HG02970 (cell line): ENCODE measurements around the gene OR2D3.
"Not testable (repeated sequence)": the region's sequence is repeated elsewhere in the genome, so short reads cannot be mapped to it uniquely, and the experiment has no call there.

Experiments
- ATAC-seq: cut with Tn5 transposase; IDR thresholded peaks from one replicate; pipeline ENCODE4 v1.9.1; 2021; ENCODE audit warnings: mild to moderate bottlenecking, moderate library complexity, moderate number of reproducible peaks; ENCODE audit not compliant: unreplicated experiment, low FRiP score

OR2D3 gene, protein sequence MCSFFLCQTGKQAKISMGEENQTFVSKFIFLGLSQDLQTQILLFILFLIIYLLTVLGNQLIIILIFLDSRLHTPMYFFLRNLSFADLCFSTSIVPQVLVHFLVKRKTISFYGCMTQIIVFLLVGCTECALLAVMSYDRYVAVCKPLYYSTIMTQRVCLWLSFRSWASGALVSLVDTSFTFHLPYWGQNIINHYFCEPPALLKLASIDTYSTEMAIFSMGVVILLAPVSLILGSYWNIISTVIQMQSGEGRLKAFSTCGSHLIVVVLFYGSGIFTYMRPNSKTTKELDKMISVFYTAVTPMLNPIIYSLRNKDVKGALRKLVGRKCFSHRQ

DNA sequence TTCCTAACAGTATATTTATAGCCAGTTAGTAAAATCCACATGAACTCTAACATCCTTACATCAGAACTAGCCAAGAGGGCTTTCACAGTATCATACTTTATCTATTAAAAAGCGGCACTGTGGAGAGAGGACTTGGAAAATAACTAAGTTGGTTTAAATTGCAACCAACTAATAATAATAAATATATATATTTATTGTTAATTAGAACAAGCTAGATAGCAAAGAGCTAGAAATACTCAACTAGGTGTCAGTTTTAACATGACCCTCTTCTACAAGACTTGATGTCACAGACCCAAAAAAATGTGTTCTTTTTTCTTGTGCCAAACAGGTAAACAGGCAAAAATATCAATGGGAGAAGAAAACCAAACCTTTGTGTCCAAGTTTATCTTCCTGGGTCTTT, at the start of gene OR2D3:
OR2D3 (plus strand) TSS at position 301 of the 400 bp plus-strand sequence; CDS start at position 301, 0 bp downstream.
- ATAC-seq, result no peak

DNA sequence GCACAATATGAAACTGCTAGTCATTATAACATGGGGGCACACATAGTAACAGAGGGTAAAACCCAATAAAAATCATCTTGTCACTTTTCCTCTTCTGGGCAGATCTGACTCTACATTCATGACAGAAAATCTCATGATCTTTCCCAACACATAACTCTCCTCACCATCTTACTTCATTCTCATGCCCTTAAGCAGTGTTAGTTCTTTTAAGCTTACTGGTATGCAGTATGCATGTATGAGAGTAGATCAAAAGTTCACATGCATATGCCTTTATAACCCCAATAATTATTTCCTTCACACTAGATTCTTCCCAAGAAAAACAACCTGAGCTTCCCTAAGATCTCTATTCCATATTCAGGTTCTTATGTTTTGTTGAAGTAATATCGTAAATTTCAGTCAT, 49.5 kb upstream of the OR2D3 start:
- ATAC-seq, result no peak

DNA sequence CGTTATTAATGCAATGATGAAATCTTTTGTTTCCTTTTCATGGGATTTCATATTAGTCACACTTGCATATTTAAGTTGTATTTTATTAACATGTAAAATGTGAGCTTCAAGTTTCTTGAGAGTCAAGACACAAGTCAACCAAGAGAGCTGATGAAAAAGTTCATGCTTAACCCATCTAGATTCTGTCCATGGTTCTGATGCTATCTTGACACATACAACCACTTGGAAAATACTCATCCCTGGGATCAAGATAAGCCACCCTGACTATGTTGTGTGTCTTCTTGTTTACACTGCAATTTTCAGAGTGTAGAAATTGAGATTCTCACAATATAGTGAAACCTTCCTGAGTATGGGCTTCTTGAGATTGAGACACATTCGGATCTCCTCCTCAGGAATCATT, 45.0 kb upstream of the OR2D3 start:
- ATAC-seq, result no peak

DNA sequence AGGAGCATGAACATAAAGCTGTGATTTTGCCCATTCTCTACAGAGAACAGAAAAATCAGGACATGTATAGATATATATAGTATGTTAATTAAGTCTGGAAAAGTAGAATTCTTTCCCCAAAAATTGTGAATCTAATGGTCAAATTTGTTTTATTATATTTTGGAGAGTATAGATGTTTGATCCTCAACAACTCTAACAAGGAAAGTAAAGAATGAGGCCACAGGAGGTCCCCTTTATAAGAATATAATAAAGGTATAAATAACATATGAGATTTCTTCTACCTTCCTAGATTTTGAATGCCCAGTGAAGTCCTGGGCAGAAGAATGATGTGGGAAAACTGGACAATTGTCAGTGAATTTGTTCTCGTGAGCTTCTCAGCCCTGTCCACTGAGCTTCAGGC, 44.5 kb upstream of the OR2D3 start, which contains the start of gene OR10A4:
OR10A4 (plus strand) TSS at position 301 of the 400 bp plus-strand sequence; CDS start at position 324, 23 bp downstream.
- no peak for ATAC-seq

DNA sequence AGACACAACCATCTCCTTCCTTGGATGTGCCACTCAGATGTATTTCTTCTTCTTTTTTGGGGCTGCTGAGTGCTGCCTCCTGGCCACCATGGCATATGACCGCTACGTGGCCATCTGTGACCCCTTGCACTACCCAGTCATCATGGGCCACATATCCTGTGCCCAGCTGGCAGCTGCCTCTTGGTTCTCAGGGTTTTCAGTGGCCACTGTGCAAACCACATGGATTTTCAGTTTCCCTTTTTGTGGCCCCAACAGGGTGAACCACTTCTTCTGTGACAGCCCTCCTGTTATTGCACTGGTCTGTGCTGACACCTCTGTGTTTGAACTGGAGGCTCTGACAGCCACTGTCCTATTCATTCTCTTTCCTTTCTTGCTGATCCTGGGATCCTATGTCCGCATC, 43.9 kb upstream of the OR2D3 start:
- ATAC-seq, result no peak

DNA sequence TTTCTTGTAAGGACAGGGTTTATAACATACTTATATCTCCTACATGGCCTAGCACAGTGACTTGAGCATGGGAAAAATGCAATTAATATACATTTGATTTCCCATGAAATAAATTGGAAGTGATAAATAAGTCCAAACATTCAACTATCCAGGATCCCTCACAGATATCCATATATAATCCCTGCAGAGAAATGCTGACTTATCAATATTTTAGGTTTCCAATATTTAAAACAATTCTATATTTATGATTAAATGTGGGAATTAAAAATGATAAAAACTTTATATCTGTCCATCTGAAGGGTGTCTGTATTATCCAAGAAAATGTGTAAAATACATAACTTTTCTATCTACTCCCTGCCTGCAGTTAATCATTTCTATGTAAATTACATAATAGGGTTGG, 38.1 kb upstream of the OR2D3 start:
- no peak for ATAC-seq

DNA sequence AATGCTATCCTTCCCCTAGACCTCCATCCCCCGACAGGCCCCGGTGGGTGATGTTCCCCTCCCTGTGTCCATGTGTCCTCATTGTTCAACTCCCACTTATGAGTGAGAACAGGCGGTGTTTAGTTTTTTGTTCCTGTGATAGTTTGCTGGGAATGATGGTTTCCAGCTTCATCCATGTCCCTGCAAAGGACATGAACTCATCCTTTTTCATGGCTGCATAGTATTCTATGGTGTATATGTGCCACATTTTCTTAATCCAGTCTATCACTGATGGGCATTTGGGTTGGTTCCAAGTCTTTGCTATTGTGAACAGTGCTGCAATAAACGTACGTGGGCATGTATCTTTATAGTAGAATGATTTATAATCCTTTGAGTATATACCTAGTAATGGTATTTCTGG, 33.1 kb upstream of the OR2D3 start:
- ATAC-seq, result not testable (repeated sequence)

DNA sequence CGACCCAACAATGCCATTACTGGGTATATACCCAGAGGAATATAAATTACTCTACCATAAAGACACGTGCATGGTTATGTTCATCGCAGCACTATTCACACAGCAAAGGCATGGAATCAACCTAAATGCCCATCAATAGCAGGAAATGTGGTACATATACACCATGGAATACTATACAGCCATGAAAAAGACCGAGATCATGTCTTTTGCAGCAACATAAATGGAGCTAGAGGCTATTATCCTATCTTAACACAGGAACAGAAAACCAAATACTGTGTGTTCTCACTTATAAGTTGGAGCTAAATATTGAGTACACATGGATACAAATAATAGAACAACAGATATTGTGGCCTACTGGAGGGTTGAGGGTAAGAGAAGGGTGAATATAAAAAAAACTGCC, 32.0 kb upstream of the OR2D3 start:
- ATAC-seq, result no peak

DNA sequence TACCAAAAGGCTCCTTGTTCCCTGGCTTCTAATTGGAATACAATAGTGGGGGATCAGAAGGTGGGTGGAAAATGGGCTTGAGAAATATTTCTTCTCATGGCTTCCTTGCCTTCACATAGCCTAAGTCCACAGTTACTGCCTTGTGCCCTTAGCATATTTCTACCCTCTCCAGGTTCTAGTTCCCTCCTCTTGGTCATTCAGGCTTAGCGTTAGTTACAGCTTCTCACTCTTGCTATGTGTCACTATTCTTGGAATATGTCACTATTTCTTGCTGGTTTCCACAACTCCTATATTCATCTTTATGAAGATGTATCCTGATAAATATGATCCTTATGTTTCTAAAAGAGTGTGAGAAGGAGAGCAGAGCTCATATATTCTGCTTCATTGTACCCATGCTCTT, 31.0 kb upstream of the OR2D3 start:
- ATAC-seq, result no peak

DNA sequence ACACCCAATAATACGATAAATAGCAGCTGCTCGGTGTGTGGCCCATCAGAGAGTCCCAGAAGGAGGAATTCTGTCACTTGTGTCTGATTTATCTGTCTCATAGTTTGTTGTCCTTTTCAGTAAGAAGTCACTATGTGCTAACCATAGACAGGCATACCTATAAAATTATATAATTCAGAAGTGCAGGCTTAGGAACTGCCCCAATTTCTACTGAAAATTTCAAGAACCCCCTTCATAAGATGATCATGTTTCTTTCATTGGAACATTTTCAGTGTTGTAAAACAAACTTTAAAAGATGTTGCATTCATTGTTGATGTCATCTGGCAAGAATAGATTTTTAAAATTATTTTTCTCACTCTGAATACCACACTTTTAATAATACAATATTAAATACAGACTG, 28.4 kb upstream of the OR2D3 start, which contains the start of gene OR2D2:
OR2D2 (minus strand) TSS at position 101 of the 400 bp plus-strand sequence; CDS start at position 101, 0 bp downstream.
- ATAC-seq, result no peak

DNA sequence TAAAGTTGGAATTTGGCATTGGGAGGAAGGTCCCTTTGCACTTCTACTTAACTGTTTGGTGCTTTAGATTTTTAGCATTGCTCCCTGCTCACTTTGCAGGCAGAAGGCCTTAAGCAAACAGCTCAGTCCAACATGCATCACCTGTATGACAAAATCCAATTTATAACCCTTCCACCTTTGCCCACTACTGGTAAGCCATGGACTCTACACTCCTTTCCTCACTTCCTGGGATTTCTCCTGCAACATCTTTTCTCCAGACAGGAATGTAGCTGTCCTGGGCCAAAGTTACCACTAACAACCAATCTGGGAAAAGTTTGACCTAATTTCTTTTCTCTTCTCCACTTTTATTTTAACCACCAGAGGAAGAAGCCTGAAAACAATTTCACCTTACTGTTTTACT, 26.7 kb upstream of the OR2D3 start:
- no peak for ATAC-seq

DNA sequence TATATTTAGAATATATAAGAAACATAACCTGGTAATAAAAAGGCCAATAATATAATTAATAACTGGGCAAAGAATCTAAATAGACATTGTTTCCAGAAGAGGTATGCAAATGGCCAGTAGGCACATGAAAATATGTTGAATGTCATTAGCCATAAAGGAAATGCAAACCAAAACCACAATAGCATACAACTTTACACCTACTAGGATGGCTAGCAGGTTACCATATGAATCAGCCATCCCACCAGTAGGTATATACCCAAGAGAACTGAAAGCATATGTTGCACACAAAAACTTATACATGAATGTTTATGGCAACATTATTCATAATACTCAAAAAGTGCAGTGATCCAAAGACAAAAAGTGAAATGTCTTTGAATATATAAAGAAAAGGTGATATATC, 25.8 kb upstream of the OR2D3 start:
- ATAC-seq, result peak; percentile 56

DNA sequence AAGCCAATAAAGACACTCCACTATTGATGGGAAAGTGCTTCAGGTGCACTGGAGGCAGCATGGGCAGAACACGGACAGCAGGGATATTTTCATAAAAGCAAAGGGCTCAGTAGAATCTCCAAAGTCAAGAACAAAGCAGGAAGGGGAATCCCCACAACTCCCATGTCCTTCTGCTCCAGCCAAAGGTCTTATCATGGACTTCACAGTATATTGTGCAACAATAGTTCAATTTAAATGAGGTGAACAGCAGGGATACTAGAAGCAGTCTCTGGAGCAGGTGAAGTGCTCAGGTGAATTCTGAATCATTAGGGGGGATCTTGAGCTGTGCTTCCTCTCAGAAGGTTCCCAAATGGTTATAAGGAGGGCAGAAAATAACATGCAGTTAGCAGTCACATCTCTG, 21.9 kb upstream of the OR2D3 start:
- no peak for ATAC-seq

DNA sequence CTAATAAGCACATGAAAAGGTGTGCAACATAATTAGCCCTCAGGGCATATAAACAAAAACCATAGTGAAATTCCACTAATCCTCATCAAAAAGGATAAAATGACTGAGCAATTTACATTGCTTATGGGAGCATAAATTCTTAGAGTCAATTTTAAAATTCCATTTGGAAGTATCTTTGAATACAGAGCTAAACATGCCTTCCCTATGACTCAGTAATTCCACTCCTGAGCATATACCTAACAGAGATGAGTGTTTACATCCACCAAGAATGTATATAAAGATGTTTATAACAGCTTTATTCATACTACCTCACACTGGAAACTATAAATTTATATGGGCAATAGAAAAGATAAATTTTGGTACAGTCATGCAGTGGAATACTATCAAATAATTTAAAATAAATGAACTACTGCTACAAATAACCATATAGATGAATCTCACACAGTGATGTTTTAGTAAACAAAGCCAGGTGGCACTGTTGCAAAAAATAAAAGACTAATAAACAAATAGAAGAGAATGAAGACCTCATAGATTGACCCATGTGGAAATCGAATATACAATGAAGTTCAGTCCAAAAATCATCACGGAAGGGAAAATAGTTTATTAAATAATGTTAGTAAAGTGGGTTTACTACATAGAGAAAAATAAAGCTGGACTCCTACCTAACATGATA, 20.3 kb upstream of the OR2D3 start:
- ATAC-seq, result no peak

DNA sequence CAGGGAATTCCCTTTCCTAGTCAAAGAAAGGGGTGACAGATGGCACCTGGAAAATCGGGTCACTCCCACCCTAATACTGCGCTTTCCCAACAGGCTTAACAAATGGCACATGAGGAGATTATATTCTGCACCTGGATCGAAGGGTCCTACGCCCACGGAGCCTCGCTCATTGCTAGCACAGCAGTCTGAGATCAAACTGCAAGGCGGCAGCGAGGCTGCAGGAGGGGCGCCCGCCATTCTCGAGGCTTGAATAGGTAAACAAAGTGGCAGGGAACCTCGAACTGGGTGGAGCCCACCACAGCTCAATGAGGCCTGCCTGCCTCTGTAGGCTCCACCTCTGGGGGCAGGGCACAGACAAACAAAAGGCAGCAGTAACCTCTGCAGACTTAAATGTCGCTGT, 16.0 kb upstream of the OR2D3 start:
- not testable (repeated sequence) for ATAC-seq

DNA sequence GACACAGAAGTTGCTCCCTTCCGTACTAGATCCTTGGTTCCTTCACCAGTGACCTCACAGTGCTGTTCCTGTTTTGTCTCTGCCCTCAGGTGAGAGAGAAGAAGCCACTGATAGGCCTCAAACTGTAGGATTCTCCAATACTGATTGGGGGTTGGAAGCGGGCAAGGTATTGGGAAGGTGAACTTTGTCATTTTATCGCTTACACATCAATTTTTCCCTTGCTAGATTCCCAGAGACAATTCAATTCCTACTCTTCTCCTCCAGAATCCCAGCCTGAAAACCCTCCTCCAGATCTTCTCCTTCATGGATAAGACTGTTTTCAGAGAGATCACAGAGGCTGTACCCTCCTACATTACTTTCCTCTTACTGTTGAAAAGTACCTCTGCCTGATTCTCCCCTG, 9.4 kb upstream of the OR2D3 start:
- ATAC-seq, result no peak

DNA sequence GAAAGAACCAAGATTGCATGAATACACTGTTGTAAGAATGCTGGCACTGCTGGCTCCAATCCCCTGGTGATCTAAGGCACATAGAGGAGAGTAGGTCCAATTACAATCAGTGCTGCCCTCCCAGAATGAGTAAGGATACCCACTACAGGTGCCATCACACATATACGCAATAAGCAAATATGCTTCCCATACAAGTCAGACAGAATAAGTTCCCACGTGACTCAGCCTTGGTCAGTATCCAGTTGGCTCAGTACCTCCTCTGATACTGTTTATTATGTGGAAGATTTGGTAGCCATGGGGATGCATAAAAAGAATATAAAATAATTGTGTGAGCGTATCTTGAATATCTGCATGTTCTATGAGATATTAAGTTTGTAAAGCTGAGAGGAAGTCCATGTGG, 8.9 kb upstream of the OR2D3 start:
- ATAC-seq, result no peak

DNA sequence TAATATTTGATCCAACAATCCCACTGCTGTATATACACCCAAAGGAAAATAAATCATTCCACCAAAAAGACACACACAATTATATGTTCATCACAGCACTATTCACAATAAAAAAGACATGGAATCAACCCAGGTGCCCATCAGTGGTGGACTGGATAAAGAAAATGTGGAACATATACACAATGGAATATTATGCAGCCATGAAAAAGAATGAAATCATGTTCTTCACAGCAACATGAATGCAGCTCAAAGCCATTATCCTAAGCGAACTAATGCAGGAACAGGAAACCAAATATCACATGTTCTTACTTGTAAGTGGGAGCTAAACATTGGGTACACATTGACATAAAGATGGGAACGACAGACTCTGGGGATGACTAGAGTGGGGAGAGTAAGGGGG, 1.1 kb upstream of the OR2D3 start:
- ATAC-seq, result no peak

DNA sequence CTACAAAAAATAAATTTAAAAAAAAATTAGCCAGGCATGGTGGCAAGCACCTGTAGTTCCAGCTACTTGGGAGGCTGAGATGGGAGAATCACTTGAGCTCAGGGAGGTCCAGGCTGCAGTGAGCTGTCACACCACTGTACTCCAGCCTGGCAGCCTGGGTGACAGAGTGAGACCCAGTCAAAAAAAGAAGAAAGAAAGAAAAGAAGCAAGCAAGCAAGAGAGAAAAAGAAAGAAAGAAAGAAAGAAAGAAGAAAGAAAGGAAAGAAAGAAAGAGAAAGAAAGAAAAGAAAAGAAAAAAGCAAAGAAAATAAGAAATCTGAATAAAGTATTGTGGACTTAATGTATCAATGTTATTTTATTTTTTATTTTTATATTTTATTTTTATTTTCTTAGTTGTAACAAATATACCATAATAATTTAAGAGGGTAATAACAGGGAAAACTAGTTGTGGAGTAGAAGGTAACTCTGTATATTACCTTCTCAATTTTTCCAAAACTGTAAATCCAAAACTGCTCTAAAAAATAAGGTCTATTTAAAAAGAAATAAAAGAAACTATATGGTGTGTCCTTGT, 4.3 kb downstream of the OR2D3 start:
- no peak for ATAC-seq

DNA sequence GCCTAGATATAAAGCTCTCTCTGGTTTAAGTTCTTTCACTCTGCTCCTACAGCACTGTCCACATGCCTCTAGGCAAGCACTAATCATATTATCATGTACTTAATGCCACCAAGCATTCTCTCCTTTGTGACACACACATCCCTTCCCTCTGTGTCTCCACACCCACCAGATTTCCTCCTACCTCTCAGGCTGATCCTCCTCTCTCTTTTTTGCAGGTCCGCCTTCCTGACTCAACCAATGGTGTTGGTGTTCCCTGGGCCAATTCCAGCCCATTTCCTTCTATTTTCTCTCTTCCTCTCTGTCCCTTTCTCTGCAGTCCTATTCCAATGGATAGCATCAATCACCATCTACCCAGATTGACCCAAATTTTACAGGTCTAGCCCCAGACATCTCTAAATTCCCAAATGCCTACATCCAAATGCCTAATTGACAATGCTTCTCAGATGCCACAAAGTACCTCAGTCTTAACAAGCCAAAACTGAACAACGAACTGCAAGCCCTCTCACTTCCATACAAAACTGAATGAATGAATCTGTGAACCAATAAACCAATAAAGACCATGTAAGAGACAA, 4.9 kb downstream of the OR2D3 start:
- ATAC-seq, result no peak
